GM15510 (cell line): ENCODE results near the gene LAMP1.

Experiments
- POLR2A ChIP-seq: IDR thresholded peaks from 3 replicates; pipeline ENCODE4 v1.6.1; 2011; ENCODE audit warnings: borderline replicate concordance; ENCODE audit not compliant: insufficient read length; ENCODE audit errors: extremely low read depth

The LAMP1 gene

DNA sequence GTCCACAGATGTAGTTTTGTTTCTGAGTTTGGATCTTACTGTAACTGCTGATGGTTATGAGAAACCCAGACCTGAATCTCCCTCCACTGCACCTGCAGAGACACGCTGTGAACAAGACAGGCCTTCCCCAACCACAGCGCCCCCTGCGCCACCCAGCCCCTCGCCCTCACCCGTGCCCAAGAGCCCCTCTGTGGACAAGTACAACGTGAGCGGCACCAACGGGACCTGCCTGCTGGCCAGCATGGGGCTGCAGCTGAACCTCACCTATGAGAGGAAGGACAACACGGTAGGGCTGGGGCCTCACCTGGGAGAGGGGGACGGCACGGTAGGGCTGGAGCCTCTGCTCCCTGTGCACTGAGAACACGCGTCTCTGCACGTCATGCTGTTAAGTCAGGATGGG, 22.3 kb downstream of the LAMP1 start:
- no peak for TF ChIP-seq POLR2A

- TF ChIP-seq POLR2A = no peak
Observed at GRCh38 chr13:113320226-113320875, 23.3 kb downstream of the LAMP1 start.

DNA sequence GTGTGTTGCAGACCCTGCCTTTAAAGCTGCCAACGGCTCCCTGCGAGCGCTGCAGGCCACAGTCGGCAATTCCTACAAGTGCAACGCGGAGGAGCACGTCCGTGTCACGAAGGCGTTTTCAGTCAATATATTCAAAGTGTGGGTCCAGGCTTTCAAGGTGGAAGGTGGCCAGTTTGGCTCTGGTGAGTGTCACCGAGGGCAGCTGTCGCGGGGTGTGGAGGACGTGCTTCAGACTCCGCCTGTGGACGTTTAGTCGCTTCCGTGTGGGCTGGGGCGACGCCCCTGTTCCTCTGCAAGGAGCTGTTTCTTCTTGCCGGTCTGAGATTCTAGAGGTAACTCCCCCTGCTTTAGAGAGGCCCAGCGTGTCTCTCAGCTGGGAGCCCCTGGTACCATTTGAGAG, 24.5 kb downstream of the LAMP1 start:
- no peak for TF ChIP-seq POLR2A

DNA sequence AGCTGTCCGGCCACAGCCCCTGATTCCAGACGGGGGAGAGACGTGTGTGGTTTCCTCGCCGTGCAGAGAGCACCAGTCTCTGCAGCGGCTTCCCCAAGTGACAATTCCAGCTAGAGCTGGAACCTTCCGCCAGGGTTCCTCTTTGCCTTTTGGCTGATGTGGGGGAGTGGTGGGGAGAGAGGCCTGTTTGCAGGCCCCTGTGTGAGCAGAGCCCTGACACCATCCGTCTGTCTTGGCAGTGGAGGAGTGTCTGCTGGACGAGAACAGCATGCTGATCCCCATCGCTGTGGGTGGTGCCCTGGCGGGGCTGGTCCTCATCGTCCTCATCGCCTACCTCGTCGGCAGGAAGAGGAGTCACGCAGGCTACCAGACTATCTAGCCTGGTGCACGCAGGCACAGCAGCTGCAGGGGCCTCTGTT, 25.0 kb downstream of the LAMP1 start:
- no peak for TF ChIP-seq POLR2A

- TF ChIP-seq POLR2A = no peak
Observed at GRCh38 chr13:113322890-113323651, 26.0 kb downstream of the LAMP1 start.

DNA sequence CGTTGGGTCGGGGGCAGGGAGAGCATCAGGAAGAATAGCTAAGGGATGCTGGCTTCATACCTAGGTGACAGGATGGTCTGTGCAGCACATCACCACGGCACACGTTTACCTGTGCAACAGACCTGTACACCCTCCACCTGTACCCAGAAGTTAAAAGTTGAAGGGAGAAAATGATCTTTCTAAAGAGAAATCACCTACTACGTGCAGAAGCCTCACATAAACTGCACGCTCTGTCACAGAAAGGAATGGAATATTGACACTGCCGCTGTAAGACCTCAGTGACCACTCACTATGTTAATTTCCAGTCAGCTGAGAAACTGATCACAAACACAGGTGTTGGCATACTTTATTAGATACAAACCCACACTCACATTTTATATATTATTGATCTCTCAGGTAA, 26.8 kb downstream of the LAMP1 start:
- no peak for TF ChIP-seq POLR2A

DNA sequence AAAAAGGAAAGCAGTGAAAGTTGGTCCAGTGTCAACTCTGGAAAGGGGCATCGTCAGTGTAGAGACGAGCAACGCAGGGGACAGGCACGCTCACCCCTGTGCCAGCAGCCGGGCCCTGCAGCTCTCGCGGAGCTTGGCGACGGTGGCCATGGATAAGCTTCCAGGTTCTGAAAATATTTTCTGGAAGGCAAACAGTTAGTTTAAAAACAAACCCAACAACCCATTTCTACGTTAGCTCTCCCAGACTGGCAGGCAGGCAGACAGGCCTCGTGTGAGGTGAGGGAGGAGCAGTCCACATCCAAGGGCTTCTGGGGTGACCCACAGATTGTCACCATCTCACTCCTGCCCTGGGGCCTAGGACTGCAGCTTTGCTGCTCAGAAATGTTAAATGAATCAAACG, 27.4 kb downstream of the LAMP1 start:
- no peak for TF ChIP-seq POLR2A

GRCh38 chr13:113325779-113326178, 28.7 kb downstream of the LAMP1 start:
- no peak for TF ChIP-seq POLR2A

DNA sequence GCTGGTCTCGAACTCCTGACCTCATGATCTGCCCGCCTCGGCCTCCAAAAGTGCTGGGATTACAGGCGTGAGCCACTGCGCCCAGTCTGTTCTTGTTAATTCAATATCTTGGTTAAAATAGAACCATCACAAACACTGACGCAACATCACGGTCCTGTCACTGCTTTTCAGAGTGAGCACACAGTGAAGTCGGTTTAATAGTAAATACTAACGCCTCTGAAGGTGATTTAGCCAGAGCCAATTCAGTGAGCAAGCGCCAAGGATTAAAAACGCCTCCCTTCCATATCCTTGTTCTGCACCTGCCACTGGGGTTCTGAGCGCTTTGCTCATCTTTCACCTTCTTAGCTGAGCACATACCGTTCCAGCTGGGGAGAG, 30.3 kb downstream of the LAMP1 start:
- no peak for TF ChIP-seq POLR2A

- TF ChIP-seq POLR2A = no peak
Observed at GRCh38 chr13:113327766-113328471, 30.9 kb downstream of the LAMP1 start.

- no peak for TF ChIP-seq POLR2A
Observed at GRCh38 chr13:113328851-113329250, 31.8 kb downstream of the LAMP1 start.

DNA sequence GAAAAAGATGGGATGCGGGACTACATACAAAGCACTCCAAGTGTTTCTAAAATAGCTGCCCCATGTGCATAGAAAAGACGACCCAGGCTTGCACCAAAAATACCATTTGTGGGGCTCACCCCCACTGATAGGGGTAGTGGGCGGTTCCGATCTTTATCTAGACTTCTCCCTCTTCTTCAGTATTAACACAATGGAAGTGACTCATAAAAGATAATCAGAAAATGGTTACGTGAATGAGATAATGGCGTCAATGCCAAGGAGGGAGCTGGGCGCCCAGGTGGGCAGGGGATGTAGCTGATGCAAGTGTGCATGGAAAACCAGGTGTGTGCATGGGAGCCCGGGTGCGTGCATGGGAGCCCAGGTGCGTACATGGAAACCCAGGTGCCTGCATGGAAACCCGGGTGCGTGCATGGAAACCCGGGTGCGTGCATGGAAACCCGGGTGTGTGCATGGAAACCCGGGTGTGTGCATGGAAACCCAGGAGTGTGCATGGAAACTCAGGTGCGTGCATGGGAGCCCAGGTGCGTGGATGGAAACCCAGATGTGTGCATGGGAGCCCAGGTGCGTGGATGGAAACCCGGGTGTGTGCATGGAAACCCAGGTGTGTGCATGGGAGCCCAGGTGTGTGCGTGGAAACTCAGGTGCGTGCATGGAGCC, 32.7 kb downstream of the LAMP1 start:
- no peak for TF ChIP-seq POLR2A

DNA sequence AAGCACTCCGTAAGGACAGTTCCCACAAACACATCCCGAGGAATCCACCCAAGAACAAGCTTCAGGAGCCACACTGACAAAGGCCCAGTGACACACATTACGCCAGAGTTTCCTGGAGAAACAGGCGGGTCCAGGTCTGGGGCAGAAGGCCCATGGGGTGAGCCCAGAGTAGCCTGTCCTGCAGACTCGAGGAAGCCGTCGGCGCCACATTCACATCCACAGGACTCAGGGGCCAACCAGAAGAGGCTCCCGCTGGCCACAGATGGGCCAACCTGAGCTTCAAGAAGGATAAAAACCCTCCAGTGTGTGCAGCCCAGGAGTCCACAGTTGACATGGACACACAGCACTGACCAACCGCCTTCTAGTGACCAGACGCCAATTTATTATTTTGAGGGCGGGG, 35.6 kb downstream of the LAMP1 start:
- TF ChIP-seq POLR2A = no peak

DNA sequence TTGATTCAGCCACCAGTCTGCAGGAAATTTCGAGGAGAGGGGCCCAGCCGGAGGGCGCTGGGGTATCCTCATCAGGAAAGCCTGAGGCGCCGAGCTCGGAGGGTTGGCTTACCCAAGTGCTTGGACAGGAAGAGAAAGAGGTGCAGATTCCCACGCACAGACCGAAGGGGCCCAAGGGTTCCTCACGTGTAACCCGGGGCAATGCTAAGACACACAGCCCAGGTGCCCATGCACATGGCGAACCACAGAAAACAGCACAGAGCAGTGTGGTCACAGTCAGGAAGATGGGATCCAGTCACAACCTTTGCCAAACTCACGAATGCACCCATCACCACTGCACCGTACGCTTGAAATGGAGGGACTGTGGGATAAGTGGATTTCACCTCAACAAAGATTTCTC, 36.0 kb downstream of the LAMP1 start:
- no peak for TF ChIP-seq POLR2A

DNA sequence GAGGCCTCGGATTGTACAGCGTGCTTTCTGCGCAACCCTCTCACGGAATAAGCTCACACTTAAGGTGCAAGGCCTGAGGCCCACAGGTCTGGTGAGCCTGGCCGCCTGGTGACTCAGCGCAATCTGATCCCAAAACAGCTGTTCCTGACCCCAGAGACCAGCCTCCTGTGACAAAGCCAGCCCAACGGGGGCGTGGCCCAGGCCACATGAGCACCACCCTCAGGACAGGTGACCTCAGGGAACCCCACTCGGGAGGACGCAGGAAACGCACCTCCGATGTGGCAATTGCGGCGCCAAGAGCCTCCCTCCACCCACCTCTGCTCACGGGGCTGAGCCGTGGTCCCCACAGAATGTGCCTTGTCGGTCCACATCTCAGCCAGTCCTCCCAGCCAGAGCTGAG, 40.5 kb downstream of the LAMP1 start:
- no peak for TF ChIP-seq POLR2A

DNA sequence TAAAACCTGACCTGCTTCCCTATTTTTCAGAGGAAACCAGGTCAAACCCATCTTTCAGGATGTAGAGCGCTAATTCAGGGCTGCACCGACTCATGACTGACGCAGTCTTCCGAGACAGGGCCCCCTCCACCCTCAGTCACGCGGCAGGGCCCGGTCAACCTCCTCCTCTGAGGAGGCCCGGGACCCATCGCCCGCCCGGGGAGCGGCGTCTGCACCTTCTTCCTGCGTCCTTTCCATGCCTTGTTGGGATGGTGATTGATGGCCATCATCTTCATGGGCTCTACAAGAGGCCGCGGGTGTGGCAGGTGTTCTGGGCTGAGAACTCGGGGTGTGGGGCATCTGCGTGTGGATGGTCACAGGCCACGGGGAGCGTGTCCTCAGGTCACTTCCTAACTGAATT, 40.9 kb downstream of the LAMP1 start:
- no peak for TF ChIP-seq POLR2A

GRCh38 chr13:113338451-113338850, 41.4 kb downstream of the LAMP1 start:
- TF ChIP-seq POLR2A = no peak
